OCI-LY7 (cell line): ENCODE measurements around the gene SPAG9. TPM values are rescaled to one million over a fixed set of nuclear protein-coding genes. Genes with fewer than 3 reads are reported as not detected.

Source experiments
- BruUV-seq: library from RNA; stranded (reverse); fragments of 400-500 nt; replicated peaks from 2 replicates; lab custom pipeline; 2021; lab: Mats Ljungman, UMichigan
- CTCF ChIA-PET: fragments of 300-600 bp; sonication (Branson Sonifier 250); formaldehyde crosslinking; loops from one replicate; lab custom pipeline; 2022; ENCODE audit warnings: antibody characterized with exemption; ENCODE audit not compliant: unreplicated experiment; lab: Charles Lee
- POLR2A ChIA-PET: fragments of 300-600 bp; sonication (Branson Sonifier 250); formaldehyde crosslinking; loops from one replicate; lab custom pipeline; 2022; ENCODE audit warnings: antibody characterized with exemption; lab: Charles Lee
- DNase-seq: peaks from one replicate; pipeline ENCODE4 v3.0.0-alpha.2; 2015; ENCODE audit warnings: low spot score
- H2AFZ ChIP-seq: fragments of 200-600 bp; sonication (generic), shearing (Covaris generic); 2 replicates; pipeline ENCODE4 v1.6.1; 2014; ENCODE audit warnings: mild to moderate bottlenecking, antibody characterized with exemption, low read length, moderate library complexity
- H3K27ac ChIP-seq: fragments of 200-600 bp; sonication (generic); 2 replicates; pipeline ENCODE4 v1.5.1; 2014; ENCODE audit warnings: mixed run types, low read depth, mild to moderate bottlenecking, moderate library complexity, low read length, inconsistent platforms; ENCODE audit not compliant: poor library complexity, severe bottlenecking
- H3K36me3 ChIP-seq: fragments of 200-600 bp; sonication (generic); 2 replicates; pipeline ENCODE4 v1.6.1; 2014; ENCODE audit warnings: mild to moderate bottlenecking, antibody characterized with exemption, low read length, moderate library complexity, mixed read lengths; ENCODE audit not compliant: insufficient read depth
- H3K4me1 ChIP-seq: fragments of 200-600 bp; sonication (generic); 2 replicates; pipeline ENCODE4 v1.5.1; 2014; ENCODE audit warnings: mild to moderate bottlenecking, low read length; ENCODE audit not compliant: insufficient read depth, poor library complexity, severe bottlenecking
- H3K4me2 ChIP-seq: fragments of 200-600 bp; sonication (generic); 2 replicates; pipeline ENCODE4 v1.6.1; 2014; ENCODE audit warnings: mild to moderate bottlenecking, low read length
- H3K4me3 ChIP-seq: fragments of 200-600 bp; sonication (generic); 2 replicates; pipeline ENCODE4 v1.5.1; 2014; ENCODE audit warnings: mild to moderate bottlenecking, low read depth, low read length; ENCODE audit not compliant: poor library complexity, severe bottlenecking
- H3K79me2 ChIP-seq: fragments of 200-600 bp; sonication (generic); 2 replicates; pipeline ENCODE4 v1.6.1; 2016; ENCODE audit warnings: low read depth, mild to moderate bottlenecking, low read length, moderate library complexity, mixed read lengths; ENCODE audit not compliant: insufficient read depth
- H3K9me2 ChIP-seq: fragments of 200-600 bp; sonication (generic); 2 replicates; pipeline ENCODE4 v1.6.1; 2016; ENCODE audit warnings: mild to moderate bottlenecking, low read length, mixed read lengths; ENCODE audit not compliant: insufficient read depth
- H3K9me3 ChIP-seq: fragments of 200-600 bp; sonication (generic); 2 replicates; pipeline ENCODE4 v1.6.1; 2014; ENCODE audit warnings: mild to moderate bottlenecking, mixed run types, low read length, mixed read lengths
- H4K20me1 ChIP-seq: fragments of 200-600 bp; sonication (generic); 2 replicates; pipeline ENCODE4 v1.6.1; 2014; ENCODE audit warnings: mild to moderate bottlenecking, antibody characterized with exemption, low read length, moderate library complexity, mixed read lengths; ENCODE audit not compliant: insufficient read depth
- CTCF ChIP-seq: fragments of 200-600 bp; sonication (generic); conservative IDR thresholded peaks from 2 replicates; pipeline ENCODE4 v1.5.1; 2014; ENCODE audit warnings: mild to moderate bottlenecking, antibody characterized with exemption, low read length, moderate library complexity, mixed read lengths
- EZH2phosphoT487 ChIP-seq: fragments of 200-600 bp; sonication (generic); IDR thresholded peaks from 2 replicates; pipeline ENCODE4 v1.6.1; 2018; ENCODE audit warnings: low read depth, borderline replicate concordance, mild to moderate bottlenecking, mixed run types, antibody characterized with exemption, low read length, moderate library complexity, mixed read lengths
- intact Hi-C: fragments of 100-400 bp; cut with micrococcal nuclease; formaldehyde crosslinking; loops from one replicate; pipeline ENCODE4 v1.10.0; 2022; ENCODE audit not compliant: unreplicated experiment
- total RNA-seq, 2 experiments: library from RNA; depleted of rRNA in 1 of 2; stranded (reverse); fragments of >200 nt in 1 of 2; shearing (Covaris generic) in 1 of 2; gene quantifications; 2 replicates each; pipeline ENCODE4 v1.2.3, GENCODE V29; 2014 to 2022

The SPAG9 gene
- total RNA-seq, 2 experiments from 2014 or later: 75.5 to 78.9 TPM

GRCh38 chr17:50924800-50925199, 195.9 kb downstream of the SPAG9 start:
- no peaks in the 10 kb centered on the region for H3K9me3 ChIP-seq
- H3K27ac ChIP-seq: no peak overlapping the region
- no peak overlapping the region for H2AFZ ChIP-seq
- H3K9me2 ChIP-seq: no peaks in the 10 kb centered on the region
- no peak overlapping the region for H3K4me2 ChIP-seq
- no peaks in the 10 kb centered on the region for H4K20me1 ChIP-seq
- CTCF ChIA-PET: no interaction called here
- no peaks in the 10 kb centered on the region for H3K36me3 ChIP-seq
- TF ChIP-seq EZH2phosphoT487: no peak
- no peak for TF ChIP-seq CTCF
- BruUV-seq: no TSS peak
- no peak overlapping the region for H3K4me3 ChIP-seq
- POLR2A ChIA-PET: no interaction called here
- intact Hi-C loops: no loop called here
- no peaks in the 10 kb centered on the region for H3K79me2 ChIP-seq
- no peak for DNase-seq
- H3K4me1 ChIP-seq: peaks cover 8% of the 10 kb centered on the region

- no TSS peak for BruUV-seq
- peaks cover 8% of the 10 kb centered on the region for H3K4me1 ChIP-seq
- no peaks in the 10 kb centered on the region for H3K9me2 ChIP-seq
- intact Hi-C loops: no loop called here
- H3K36me3 ChIP-seq: no peaks in the 10 kb centered on the region
- no peak overlapping the region for H3K4me2 ChIP-seq
- ChIA-PET POLR2A (no interaction called here), CTCF (no interaction called here)
- no peak for DNase-seq
- H3K79me2 ChIP-seq: no peaks in the 10 kb centered on the region
- no peak for TF ChIP-seq CTCF
- no peak for TF ChIP-seq EZH2phosphoT487
- H3K9me3 ChIP-seq: no peaks in the 10 kb centered on the region
- H3K27ac ChIP-seq: no peak overlapping the region
- H4K20me1 ChIP-seq: no peaks in the 10 kb centered on the region
- no peak overlapping the region for H2AFZ ChIP-seq
- no peak overlapping the region for H3K4me3 ChIP-seq
Measured at GRCh38 chr17:50924300-50924699, 196.4 kb downstream of the SPAG9 start.

GRCh38 chr17:50923611-50924010, 197.1 kb downstream of the SPAG9 start:
- no peaks in the 10 kb centered on the region for H4K20me1 ChIP-seq
- BruUV-seq: no TSS peak
- H3K9me3 ChIP-seq: no peaks in the 10 kb centered on the region
- no peak overlapping the region for H3K27ac ChIP-seq
- TF ChIP-seq EZH2phosphoT487 (no peak), CTCF (no peak)
- intact Hi-C loops: no loop called here
- H3K4me2 ChIP-seq: no peak overlapping the region
- H3K79me2 ChIP-seq: no peaks in the 10 kb centered on the region
- POLR2A ChIA-PET: no interaction called here
- peaks cover 14% of the 10 kb centered on the region for H3K4me1 ChIP-seq
- DNase-seq: no peak
- CTCF ChIA-PET: no interaction called here
- H3K4me3 ChIP-seq: no peak overlapping the region
- no peak overlapping the region for H2AFZ ChIP-seq
- H3K9me2 ChIP-seq: no peaks in the 10 kb centered on the region
- H3K36me3 ChIP-seq: no peaks in the 10 kb centered on the region
